Measurements from ENCODE around the gene L1TD1.
"Not testable (repeated sequence)": the region's sequence is repeated elsewhere in the genome, so short reads cannot be mapped to it uniquely, and the experiment has no call there.

Gene L1TD1

DNA sequence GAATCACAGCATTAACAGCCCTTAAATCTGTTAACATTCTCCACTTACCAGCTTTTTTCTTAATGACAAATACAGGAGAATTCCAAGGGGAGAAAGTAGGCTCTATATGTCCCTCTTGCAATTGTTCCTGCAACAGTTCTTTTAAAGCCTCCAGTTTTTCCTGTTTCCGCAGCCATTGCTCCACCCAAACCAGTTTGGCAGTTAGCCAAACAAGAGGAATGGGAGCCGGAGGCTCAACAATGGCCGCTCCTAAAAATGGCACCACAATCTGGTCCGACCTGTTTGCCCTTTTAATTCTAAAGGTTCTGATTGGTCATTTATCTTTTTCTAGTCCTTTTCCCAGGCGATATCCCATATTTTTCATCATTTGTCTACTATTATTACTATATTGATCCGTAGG is 14.0 kb upstream of the L1TD1 start:
- H3K36me3 ChIP-seq, result no peaks in the 10 kb centered on the region
- H3K4me1 ChIP-seq, result no peaks in the 10 kb centered on the region
- H4K20me1 ChIP-seq, result no peaks in the 10 kb centered on the region
- H3K27ac ChIP-seq, result no peak overlapping the region
- H3K27me3 ChIP-seq, result no peaks in the 10 kb centered on the region
- H3K4me2 ChIP-seq, result no peak overlapping the region
- no peak overlapping the region for H3K9ac ChIP-seq
- H3K4me3 ChIP-seq, result no peak overlapping the region
- no peaks in the 10 kb centered on the region for H3K9me3 ChIP-seq
- no peak for TF ChIP-seq Cebpa-rat (IDR thresholded peaks at IDR 0.05)

DNA sequence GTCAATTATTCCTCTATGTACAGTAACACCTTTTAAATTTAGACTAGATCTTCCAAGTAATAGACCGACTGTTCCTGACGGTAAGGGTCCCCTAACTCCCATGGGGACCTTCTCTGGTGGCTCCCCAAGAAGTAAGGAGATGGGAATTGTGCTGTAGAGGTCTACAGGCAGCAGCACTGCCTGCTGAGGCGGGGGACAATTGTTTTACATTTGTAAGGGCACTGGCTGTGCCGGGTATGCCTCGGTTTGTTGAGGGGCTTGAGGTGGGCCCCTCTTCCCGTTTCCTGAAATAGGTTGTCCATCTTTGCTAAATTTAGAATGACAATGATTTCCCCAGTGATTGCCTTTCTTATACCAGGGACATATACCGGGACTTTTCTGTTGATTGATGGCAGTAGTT is 13.1 kb upstream of the L1TD1 start:
- TF ChIP-seq Cebpa-rat (IDR thresholded peaks at IDR 0.05), result no peak
- H3K36me3 ChIP-seq, result no peaks in the 10 kb centered on the region
- H3K27ac ChIP-seq, result no peak overlapping the region
- H3K9me3 ChIP-seq, result no peaks in the 10 kb centered on the region
- H3K27me3 ChIP-seq, result no peaks in the 10 kb centered on the region
- H3K9ac ChIP-seq, result no peak overlapping the region
- H3K4me2 ChIP-seq, result no peak overlapping the region
- H3K4me3 ChIP-seq, result no peak overlapping the region
- H3K4me1 ChIP-seq, result no peaks in the 10 kb centered on the region
- no peaks in the 10 kb centered on the region for H4K20me1 ChIP-seq

DNA sequence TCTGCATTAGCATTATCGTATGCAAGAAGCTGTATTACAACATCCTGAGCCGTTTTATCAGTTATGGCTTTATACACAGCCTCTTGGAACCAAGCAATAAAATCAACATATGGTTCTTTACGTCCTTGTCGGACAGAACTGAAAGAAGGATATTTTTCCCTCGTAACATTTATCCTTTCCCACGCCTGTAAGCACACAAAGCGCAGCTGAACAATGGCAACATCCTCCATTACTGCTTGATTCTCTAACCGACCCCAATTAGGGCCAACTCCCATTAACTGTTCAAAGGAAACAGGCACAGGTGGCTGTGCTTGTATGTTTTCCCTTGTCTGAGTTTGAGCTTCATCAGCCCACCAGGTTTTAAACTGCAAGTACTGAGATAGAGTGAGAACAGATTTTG is 12.5 kb upstream of the L1TD1 start:
- H3K4me1 ChIP-seq, H4K20me1 ChIP-seq, H3K27ac ChIP-seq, H3K36me3 ChIP-seq, H3K4me3 ChIP-seq, H3K27me3 ChIP-seq, H3K4me2 ChIP-seq, H3K9me3 ChIP-seq, H3K9ac ChIP-seq: not testable (repeated sequence)

DNA sequence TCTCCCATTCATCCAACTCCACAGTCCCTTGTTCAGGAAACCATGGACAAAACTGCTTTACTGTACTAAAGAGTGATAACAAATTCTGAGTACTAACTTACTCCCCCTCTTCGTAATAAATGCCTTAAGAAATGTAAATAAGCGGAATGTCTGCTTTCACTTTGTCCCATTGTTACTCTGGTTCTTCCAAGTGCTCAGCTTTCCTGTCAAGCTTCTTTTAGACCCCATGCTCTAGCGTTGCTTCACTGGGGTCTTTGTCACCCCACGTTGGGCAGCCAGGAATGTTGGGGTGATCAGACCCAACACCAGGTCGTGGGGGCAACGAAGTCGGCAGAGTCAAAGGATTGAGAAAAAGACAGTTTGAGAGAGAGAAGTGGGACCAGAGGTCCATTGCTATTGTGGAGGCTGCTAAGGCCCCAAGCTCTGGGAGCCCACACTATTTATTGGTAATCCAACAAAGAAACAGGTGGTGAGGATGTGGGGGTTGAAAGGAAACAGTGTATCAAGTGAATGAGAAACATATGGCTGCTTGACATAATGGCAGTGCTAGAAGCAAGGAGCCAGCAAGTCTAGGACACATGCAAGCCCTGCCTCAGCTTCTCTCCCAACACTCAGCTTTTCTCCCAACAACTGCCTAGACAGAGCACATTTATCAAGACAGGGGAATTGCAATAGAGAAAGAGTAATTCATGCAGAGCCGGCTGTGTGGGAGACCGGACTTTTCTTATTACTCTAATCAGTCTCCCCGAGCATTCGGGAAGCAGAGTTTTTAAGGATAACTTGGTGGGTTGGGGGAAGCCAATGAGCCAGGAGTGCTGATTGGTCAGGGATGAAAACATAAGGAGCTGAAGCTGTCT is 11.3 kb upstream of the L1TD1 start:
- not testable (repeated sequence) for H3K27ac ChIP-seq, H3K4me3 ChIP-seq, H3K27me3 ChIP-seq, H4K20me1 ChIP-seq, H3K36me3 ChIP-seq, H3K4me1 ChIP-seq, H3K9ac ChIP-seq, H3K9me3 ChIP-seq, H3K4me2 ChIP-seq

DNA sequence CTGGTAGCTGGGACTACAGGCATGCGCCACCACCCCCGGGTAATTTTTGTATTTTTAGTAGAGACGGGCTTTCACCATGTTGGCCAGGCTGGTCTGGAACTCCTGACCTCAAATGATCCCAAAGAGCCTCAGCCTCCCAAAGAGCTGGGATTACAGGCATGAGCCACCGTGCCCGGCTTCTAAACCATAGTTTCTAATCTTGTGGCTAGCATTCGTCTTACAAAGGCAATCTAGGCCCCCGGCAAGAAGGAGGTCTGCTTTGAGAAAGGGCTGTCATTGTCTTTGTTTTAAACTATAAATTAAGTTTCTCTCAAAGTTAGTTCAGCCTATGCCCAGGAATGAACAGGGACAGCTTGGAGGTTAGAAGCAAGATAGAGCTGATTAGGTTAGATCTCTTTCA is 10.3 kb upstream of the L1TD1 start:
- no peaks in the 10 kb centered on the region for H3K9me3 ChIP-seq
- H3K9ac ChIP-seq, result no peak overlapping the region
- H3K4me2 ChIP-seq, result no peak overlapping the region
- no peaks in the 10 kb centered on the region for H3K36me3 ChIP-seq
- no peak overlapping the region for H3K4me3 ChIP-seq
- H3K4me1 ChIP-seq, result no peaks in the 10 kb centered on the region
- H3K27ac ChIP-seq, result no peak overlapping the region
- no peaks in the 10 kb centered on the region for H4K20me1 ChIP-seq
- TF ChIP-seq Cebpa-rat (IDR thresholded peaks at IDR 0.05), result no peak
- no peaks in the 10 kb centered on the region for H3K27me3 ChIP-seq

DNA sequence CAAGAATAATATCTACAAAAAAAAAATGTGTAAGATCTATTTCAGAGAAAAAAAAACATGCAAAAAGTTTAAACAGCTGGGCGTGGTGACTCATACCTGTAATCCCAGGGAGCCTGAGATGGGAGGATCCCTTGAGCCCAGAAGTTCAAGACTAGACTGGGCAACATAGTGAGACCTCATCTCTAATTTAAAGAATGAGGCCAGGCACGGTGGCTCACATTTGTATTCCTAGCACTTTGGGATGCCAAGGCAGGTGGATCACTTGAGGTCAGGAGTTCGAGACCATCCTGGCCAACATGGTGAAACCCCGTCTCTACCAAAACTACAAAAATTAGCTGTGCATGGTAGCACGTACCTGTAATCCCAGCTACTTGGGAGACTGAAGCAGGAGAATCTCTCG is 9.4 kb upstream of the L1TD1 start:
- not testable (repeated sequence) for H3K9ac ChIP-seq, H3K9me3 ChIP-seq, H3K27me3 ChIP-seq, H4K20me1 ChIP-seq, H3K36me3 ChIP-seq, H3K4me1 ChIP-seq, H3K27ac ChIP-seq, H3K4me3 ChIP-seq, H3K4me2 ChIP-seq

DNA sequence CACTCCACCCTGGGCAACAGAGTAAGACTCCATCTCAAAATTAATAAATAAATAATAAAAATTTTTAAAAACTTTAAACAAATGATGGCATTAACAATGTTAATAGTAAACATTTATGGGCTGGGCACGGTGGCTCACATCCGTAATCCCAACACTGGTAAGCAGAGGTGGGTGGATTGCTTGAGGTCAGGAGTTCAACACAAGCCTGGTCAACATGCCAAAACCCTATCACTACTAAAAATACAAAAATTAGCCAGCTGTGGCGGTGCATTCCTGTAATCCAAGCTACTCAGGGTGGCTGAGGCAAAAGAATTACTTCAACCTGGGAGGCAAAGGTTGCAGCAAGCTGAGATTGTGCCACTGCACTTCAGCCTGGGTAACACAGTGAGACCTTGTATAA is 9.0 kb upstream of the L1TD1 start:
- no peak overlapping the region for H3K4me3 ChIP-seq
- no peak overlapping the region for H3K27ac ChIP-seq
- no peaks in the 10 kb centered on the region for H3K27me3 ChIP-seq
- no peak overlapping the region for H3K9ac ChIP-seq
- H3K36me3 ChIP-seq, result no peaks in the 10 kb centered on the region
- no peaks in the 10 kb centered on the region for H3K9me3 ChIP-seq
- TF ChIP-seq Cebpa-rat (IDR thresholded peaks at IDR 0.05), result no peak
- H3K4me1 ChIP-seq, result no peaks in the 10 kb centered on the region
- H4K20me1 ChIP-seq, result no peaks in the 10 kb centered on the region
- no peak overlapping the region for H3K4me2 ChIP-seq

DNA sequence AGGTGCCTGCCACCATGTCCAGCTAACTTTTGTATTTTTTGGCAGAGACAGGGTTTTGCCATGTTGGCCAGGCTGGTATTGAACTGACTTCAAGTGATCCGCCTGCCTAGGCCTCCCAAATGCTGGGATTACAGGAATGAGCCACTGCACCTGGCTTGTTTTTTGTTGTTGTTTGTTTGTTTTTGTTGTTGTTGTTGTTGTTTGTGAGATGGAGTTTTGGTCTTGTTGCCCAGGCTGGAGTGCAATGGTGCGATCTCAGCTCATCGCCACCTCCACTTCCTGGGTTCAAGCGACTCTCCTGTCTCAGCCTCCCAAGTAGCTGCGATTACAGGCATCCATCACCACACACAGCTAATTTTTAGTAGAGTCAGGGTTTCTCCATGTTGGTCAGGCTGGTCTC is 7.1 kb upstream of the L1TD1 start:
- H3K9me3 ChIP-seq, result no peaks in the 10 kb centered on the region
- H3K9ac ChIP-seq, result no peak overlapping the region
- H3K4me3 ChIP-seq, result no peak overlapping the region
- no peaks in the 10 kb centered on the region for H4K20me1 ChIP-seq
- no peak overlapping the region for H3K4me2 ChIP-seq
- H3K27me3 ChIP-seq, result no peaks in the 10 kb centered on the region
- no peak overlapping the region for H3K27ac ChIP-seq
- TF ChIP-seq Cebpa-rat (IDR thresholded peaks at IDR 0.05), result no peak
- H3K4me1 ChIP-seq, result no peaks in the 10 kb centered on the region
- no peaks in the 10 kb centered on the region for H3K36me3 ChIP-seq

DNA sequence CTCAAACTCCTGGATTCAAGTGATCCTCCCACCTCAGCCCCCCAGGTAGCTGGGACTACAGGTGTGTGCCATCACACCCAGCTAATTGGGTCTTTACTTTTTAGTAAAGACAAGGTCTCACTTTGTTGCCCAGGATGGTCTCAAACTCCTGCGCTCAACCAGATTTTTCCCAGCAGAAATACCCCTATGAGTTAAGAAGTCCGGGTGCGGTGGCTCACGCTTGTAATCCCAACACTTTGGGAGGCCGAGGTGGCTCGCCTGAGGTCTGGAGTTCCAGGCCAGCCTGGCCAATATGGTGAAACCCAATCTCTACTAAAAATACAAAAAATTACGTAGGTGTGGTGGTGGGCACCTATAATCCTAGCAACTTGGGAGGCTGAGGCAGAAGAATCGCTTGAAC is 6.5 kb upstream of the L1TD1 start:
- Histone ChIP-seq H3K4me1 (no peaks in the 10 kb centered on the region), H3K9me3 (no peaks in the 10 kb centered on the region), H3K4me2 (no peak overlapping the region), H4K20me1 (no peaks in the 10 kb centered on the region), H3K27ac (no peak overlapping the region), H3K9ac (no peak overlapping the region), H3K36me3 (no peaks in the 10 kb centered on the region), H3K27me3 (no peaks in the 10 kb centered on the region), H3K4me3 (no peak overlapping the region)
- no peak for TF ChIP-seq Cebpa-rat (IDR thresholded peaks at IDR 0.05)

DNA sequence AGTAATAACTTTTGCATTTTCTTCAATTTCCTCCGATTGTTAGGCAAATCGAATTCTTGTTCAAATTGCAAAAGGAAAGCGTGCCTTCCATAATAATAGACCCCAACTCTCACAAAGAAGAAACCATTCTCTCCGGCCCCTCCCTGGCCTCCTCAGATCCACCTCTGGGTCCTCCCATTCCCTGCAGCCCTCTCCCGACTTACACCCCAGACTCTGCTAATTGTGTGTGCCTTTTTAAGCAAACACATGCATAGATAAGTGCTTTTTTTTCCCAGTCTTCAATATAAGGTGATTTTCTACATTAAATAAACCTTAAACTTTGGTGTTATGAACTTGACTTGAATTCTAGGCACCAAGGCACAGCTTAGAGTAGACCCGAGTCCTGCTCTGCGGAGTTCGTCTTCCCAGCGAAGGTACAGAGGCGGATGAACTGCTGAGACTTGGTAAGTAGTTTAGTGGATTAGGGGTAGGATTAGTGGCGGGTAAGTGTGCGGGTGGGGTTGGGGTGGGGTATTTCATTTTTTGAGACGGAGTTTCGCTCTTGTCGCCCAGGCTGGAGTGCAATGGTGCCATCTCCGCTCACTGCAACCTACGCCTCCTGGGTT is 1.5 kb downstream of the L1TD1 start:
- no peak overlapping the region for H3K9ac ChIP-seq
- no peaks in the 10 kb centered on the region for H3K36me3 ChIP-seq
- no peak overlapping the region for H3K4me2 ChIP-seq
- H4K20me1 ChIP-seq, result no peaks in the 10 kb centered on the region
- peaks cover 19% of the 10 kb centered on the region for H3K9me3 ChIP-seq
- no peaks in the 10 kb centered on the region for H3K27me3 ChIP-seq
- H3K4me1 ChIP-seq, result no peaks in the 10 kb centered on the region
- no peak for TF ChIP-seq Cebpa-rat (IDR thresholded peaks at IDR 0.05)
- H3K27ac ChIP-seq, result no peak overlapping the region
- H3K4me3 ChIP-seq, result no peak overlapping the region
